ENCODE data around the gene BANP.

DNA sequence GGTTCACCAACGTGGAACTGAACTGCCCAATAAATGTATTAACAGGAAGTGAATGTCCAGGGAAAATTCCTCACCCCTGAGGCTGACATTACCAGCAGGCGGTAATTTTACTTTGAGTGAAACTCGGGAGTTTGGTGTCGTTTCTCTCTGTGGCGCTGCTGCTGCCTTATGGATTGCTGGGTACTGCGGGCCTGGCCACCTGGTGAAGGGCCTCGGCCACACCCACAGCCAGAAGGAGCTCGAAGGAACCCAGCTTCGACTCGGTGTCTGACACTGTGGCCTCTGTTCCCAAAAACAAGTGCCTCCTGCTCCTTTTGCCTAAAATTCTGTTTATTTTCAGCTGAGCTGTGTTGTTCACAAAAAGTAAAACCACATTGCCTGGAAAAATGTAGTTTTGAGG lies 115.0 kb downstream of the BANP start:
- TF ChIP-seq POLR2A (IDR thresholded peaks at IDR 0.05; ENCODE audit: low read length), result no peak
- TF ChIP-seq GATA1 (IDR thresholded peaks at IDR 0.05; ENCODE audit: low read depth, low read length), result no peak

Measured in erythroblast (primary cell).